Tibial nerve (tissue), 3 donors: ENCODE measurements around the gene PDZRN3.

Experiments
- EP300 ChIP-seq, 2 donors: sonication (generic); formaldehyde crosslinking; IDR thresholded peaks; one replicate each; pipeline ENCODE4 v1.6.1; 2017; ENCODE audit warnings: antibody characterized with exemption in 2 of 2, mild to moderate bottlenecking in 1 of 2
- POLR2A ChIP-seq, 2 donors: fragments of 450-650 bp; IDR thresholded peaks; one replicate each; pipeline ENCODE4 v1.6.1; 2017; ENCODE audit warnings: antibody characterized with exemption in 2 of 2, mild to moderate bottlenecking in 2 of 2, moderate library complexity in 2 of 2

- TF ChIP-seq EP300 (IDR thresholded peaks at IDR 0.05) (no peak), POLR2A (IDR thresholded peaks at IDR 0.05) (no peak)
Observed at GRCh38 chr3:73341272-73341935, 283.3 kb downstream of the PDZRN3 start.
